Activated naive CD4-positive, alpha-beta T cell treated with anti-CD3 and anti-CD28 coated beads for 36 hours (primary cell): ENCODE data around the gene MLLT10. TPM values are rescaled to one million over a fixed set of nuclear protein-coding genes. Genes with fewer than 3 reads are reported as not detected.

Source experiments
- CTCF ChIA-PET: fragments of 350-600 bp; sonication (Branson Sonifier 250); formaldehyde crosslinking; loops from one replicate; lab custom pipeline; 2021; ENCODE audit warnings: antibody characterized with exemption; lab: Charles Lee
- DNase-seq: peaks from one replicate; pipeline ENCODE4 v3.0.0-alpha.2; 2020
- H3K27ac Mint-ChIP-seq: one replicate; pipeline ENCODE4 v1.8.0; 2021; ENCODE audit warnings: mild to moderate bottlenecking, mixed read lengths
- H3K27me3 Mint-ChIP-seq: one replicate; pipeline ENCODE4 v1.8.0; 2021; ENCODE audit warnings: low read depth, mixed read lengths
- H3K36me3 Mint-ChIP-seq: one replicate; pipeline ENCODE4 v1.8.0; 2021; ENCODE audit warnings: low read depth, mixed read lengths
- H3K4me1 Mint-ChIP-seq: one replicate; pipeline ENCODE4 v1.8.0; 2021; ENCODE audit warnings: low read depth, mixed read lengths
- H3K4me3 Mint-ChIP-seq: one replicate; pipeline ENCODE4 v1.8.0; 2021; ENCODE audit warnings: mild to moderate bottlenecking, moderate library complexity, mixed read lengths
- H3K9me3 Mint-ChIP-seq: one replicate; pipeline ENCODE4 v1.8.0; 2021; ENCODE audit warnings: mixed read lengths
- intact Hi-C: fragments of 100-400 bp; cut with micrococcal nuclease; formaldehyde crosslinking; loops from one replicate; pipeline ENCODE4 v1.15.1; 2023
- microRNA-seq: library from miRNA; unstranded; fragments of <30 nt; microRNA quantifications from one replicate; pipeline ENCODE4 v1.2.0, GENCODE V29; 2022; ENCODE audit warnings: borderline microRNAs expressed, borderline replicate concordance
- total RNA-seq, 2 experiments: library from RNA; stranded (reverse); gene quantifications; one replicate each; pipeline ENCODE4 v1.2.3, GENCODE V29; 2021

MLLT10 gene
- total RNA-seq, 2 experiments from 2014 or later: 23.0 to 23.7 TPM

DNA sequence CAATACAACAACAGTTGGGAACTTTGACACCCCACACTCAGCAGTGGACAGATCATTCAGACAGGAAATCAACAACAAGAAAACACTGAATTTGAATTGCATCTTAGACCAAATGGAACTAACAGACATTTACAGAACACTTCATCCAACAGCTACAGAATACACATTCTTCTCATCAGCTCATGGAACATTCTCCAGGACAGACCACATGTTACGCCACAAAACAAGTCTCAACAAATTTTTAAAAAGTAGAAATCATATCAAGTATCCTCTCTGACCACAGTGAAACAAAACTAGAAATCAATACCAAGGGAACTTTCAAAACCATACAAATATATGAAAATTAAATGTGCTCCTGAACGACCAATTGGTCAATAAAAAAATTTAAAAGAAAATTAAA is 257.2 kb downstream of the MLLT10 start:
- no peaks in the 10 kb centered on the region for H3K27me3 Mint-ChIP-seq
- CTCF ChIA-PET: interaction anchor here (0.7 kb wide), 1 partner anchor 334 kb away, joined by 3 read pairs; no protein-coding TSS in a partner anchor
- intact Hi-C loops: no loop called here
- peaks cover 13% of the 10 kb centered on the region for H3K36me3 Mint-ChIP-seq
- no peaks in the 10 kb centered on the region for H3K4me1 Mint-ChIP-seq
- peaks cover 4% of the 10 kb centered on the region for H3K9me3 Mint-ChIP-seq
- no peak for DNase-seq
- H3K4me3 Mint-ChIP-seq: no peak overlapping the region
- no peak overlapping the region for H3K27ac Mint-ChIP-seq

Small RNA genes within 50 kb of the gene (microRNA-seq; reads per million reads assigned to microRNA genes)
- gene MIR1915: not detected

Other genes starting within 250 kb of the MLLT10 start
- gene SKIDA1, start 8.6 kb upstream of the MLLT10 start, total RNA-seq: under 1 TPM in 1 of 2 experiments, not detected in 1; 0.10 TPM